Esophagus muscularis mucosa (tissue), 3 donors: ENCODE measurements around the gene OR6B1.

Experiments used
- CTCF ChIP-seq, 3 experiments: fragments of 200-600 bp in 2 of 3; fragments of 450-650 bp in 1 of 3; sonication (generic) in 2 of 3; IDR thresholded peaks; one replicate each; pipeline ENCODE4 v1.5.1; 2017 to 2019; ENCODE audit warnings: antibody characterized with exemption in 3 of 3, mild to moderate bottlenecking in 2 of 3, moderate library complexity in 1 of 3
- POLR2A ChIP-seq: fragments of 450-650 bp; IDR thresholded peaks from one replicate; pipeline ENCODE4 v1.6.1; 2017; ENCODE audit warnings: antibody characterized with exemption, moderate library complexity, mild to moderate bottlenecking, low read depth

- TF ChIP-seq CTCF (IDR thresholded peaks at IDR 0.05) (no peak), POLR2A (no peak)
Measured at GRCh38 chr7:143979359-143979758, 20.8 kb upstream of the OR6B1 start.
